Activated B cell treated with CpG ODN at 0.5 μM for 24 hours (primary cell): ENCODE measurements around the gene EXOC7. TPM values are rescaled to one million over a fixed set of nuclear protein-coding genes. Genes with fewer than 3 reads are reported as not detected.
"Not testable (repeated sequence)": the region's sequence is repeated elsewhere in the genome, so short reads cannot be mapped to it uniquely, and the experiment has no call there.

Experiments used
- ATAC-seq: fragments of 200-7000 bp; cut with Tn5 transposase; one replicate; pipeline ENCODE4 v1.10.0; 2021; ENCODE audit warnings: low read depth, mild to moderate bottlenecking, moderate library complexity
- CTCF ChIA-PET: fragments of 350-600 bp; sonication (Branson Sonifier 250); formaldehyde crosslinking; loops from one replicate; lab custom pipeline; 2021; ENCODE audit warnings: antibody characterized with exemption; lab: Charles Lee
- POLR2A ChIA-PET: fragments of 350-600 bp; sonication (Branson Sonifier 250); formaldehyde crosslinking; loops from one replicate; lab custom pipeline; 2021; ENCODE audit warnings: antibody characterized with exemption; lab: Charles Lee
- DNase-seq: peaks from one replicate; pipeline ENCODE4 v3.0.0; 2022
- H3K27ac Mint-ChIP-seq: one replicate; pipeline ENCODE4 v1.8.0; 2020; ENCODE audit warnings: mixed read lengths
- H3K27me3 Mint-ChIP-seq: one replicate; pipeline ENCODE4 v1.8.0; 2021; ENCODE audit warnings: mixed read lengths
- H3K36me3 Mint-ChIP-seq: one replicate; pipeline ENCODE4 v1.8.0; 2021; ENCODE audit warnings: low read depth, mixed read lengths
- H3K4me1 Mint-ChIP-seq: one replicate; pipeline ENCODE4 v1.8.0; 2021; ENCODE audit warnings: mixed read lengths
- H3K4me3 Mint-ChIP-seq: one replicate; pipeline ENCODE4 v1.8.0; 2020; ENCODE audit warnings: mild to moderate bottlenecking, mixed read lengths
- H3K9me3 Mint-ChIP-seq: one replicate; pipeline ENCODE4 v1.8.0; 2020; ENCODE audit warnings: mixed read lengths
- CTCF ChIP-seq: fragments of 200-600 bp; IDR thresholded peaks from one replicate; pipeline ENCODE4 v1.8.0; 2022; ENCODE audit warnings: antibody characterized with exemption, mild to moderate bottlenecking
- intact Hi-C: fragments of 100-400 bp; cut with micrococcal nuclease; formaldehyde crosslinking; loops from one replicate; pipeline ENCODE4 v1.15.1; 2024
- total RNA-seq: library from RNA; stranded (reverse); gene quantifications from 2 replicates; pipeline ENCODE4 v1.2.3, GENCODE V29; 2022

The EXOC7 gene
- total RNA-seq, 1 donor from 2014 or later, result 146 TPM

GRCh38 chr17:76072148-76072858 lies 31.3 kb downstream of the EXOC7 start, which contains the start of gene SRP68:
Gene SRP68, minus strand, starts transcription at chr17:76072517. Its CDS starts 26 bp downstream, at chr17:76072491.
- DNase-seq, result peak; percentile 79
- Mint-ChIP-seq H3K27ac (peak within 1 kb of the TSS; percentile 90), H3K4me3 (peak within 1 kb of the TSS; percentile 94), H3K27me3 (peaks cover 26% of the 10 kb centered on the region), H3K9me3 (no peaks in the 10 kb centered on the region), H3K36me3 (peaks cover 22% of the 10 kb centered on the region), H3K4me1 (peaks cover 45% of the 10 kb centered on the region)
- intact Hi-C loops, result loop anchor here (1.0 to 5.0 kb wide), 3 partner anchors 31 to 310 kb away; partner anchors contain the start of genes EXOC7, MRPL38 and SPHK1
- TF ChIP-seq CTCF, result no peak
- CTCF ChIA-PET, result interaction anchor here (0.6 kb wide), 1 partner anchor 301 kb away, joined by 3 read pairs; no protein-coding TSS in a partner anchor
- POLR2A ChIA-PET, result interaction anchor here (0.5 to 1.4 kb wide), 11 partner anchors 9 to 456 kb away, joined by 3 to 9 read pairs (median 4); partner anchors contain the start of genes EXOC7, PRPSAP1 and UBALD2
- ATAC-seq, result peak; percentile 92

GRCh38 chr17:76071531-76072147 lies 31.9 kb downstream of the EXOC7 start:
- Mint-ChIP-seq H3K27me3 (peaks cover 20% of the 10 kb centered on the region), H3K4me3 (peak overlapping the region; percentile 94), H3K4me1 (peaks cover 38% of the 10 kb centered on the region), H3K9me3 (no peaks in the 10 kb centered on the region), H3K27ac (peak overlapping the region; percentile 90), H3K36me3 (peaks cover 28% of the 10 kb centered on the region)
- TF ChIP-seq CTCF, result no peak
- intact Hi-C loops, result loop anchor here (1.0 to 5.0 kb wide), 3 partner anchors 32 to 311 kb away; partner anchors contain the start of genes EXOC7, MRPL38 and SPHK1
- ATAC-seq (no peak), DNase-seq (no peak)
- ChIA-PET CTCF (interaction anchor here (0.6 to 1.4 kb wide), 2 partner anchors 208 to 302 kb away, joined by 3 read pairs; no protein-coding TSS in a partner anchor), POLR2A (interaction anchor here (0.5 to 2.0 kb wide), 10 partner anchors 32 to 457 kb away, joined by 3 to 9 read pairs (median 4); partner anchors contain the start of genes EXOC7, PRPSAP1 and UBALD2)

GRCh38 chr17:76065775-76066174 lies 37.8 kb downstream of the EXOC7 start:
- POLR2A ChIA-PET, result no interaction called here

GRCh38 chr17:76063875-76064546 lies 39.6 kb downstream of the EXOC7 start:
- no peak for TF ChIP-seq CTCF
- intact Hi-C loops, result no loop called here
- Mint-ChIP-seq H3K27me3 (no peaks in the 10 kb centered on the region), H3K36me3 (peaks cover 81% of the 10 kb centered on the region), H3K4me1 (peaks cover 10% of the 10 kb centered on the region), H3K4me3 (no peak overlapping the region), H3K9me3 (no peaks in the 10 kb centered on the region), H3K27ac (peak overlapping the region; percentile 72)
- no peak for DNase-seq
- peak; percentile 42 for ATAC-seq
- ChIA-PET POLR2A (interaction anchor here (0.6 to 0.9 kb wide), 2 partner anchors 8 to 28 kb away, joined by 3 to 4 read pairs; partner anchors contain the start of gene SRP68), CTCF (interaction anchor here (0.5 kb wide), 1 partner anchor 41 kb away, joined by 3 read pairs; no protein-coding TSS in a partner anchor)

More at GRCh38 chr17:76065775-76066174, 37.8 kb downstream of the EXOC7 start:
- no peaks in the 10 kb centered on the region for H3K27me3 Mint-ChIP-seq
- no peak for DNase-seq
- H3K4me3 Mint-ChIP-seq, result no peak overlapping the region
- peaks cover 16% of the 10 kb centered on the region for H3K4me1 Mint-ChIP-seq
- no peak overlapping the region for H3K27ac Mint-ChIP-seq
- intact Hi-C loops, result no loop called here
- no peak for TF ChIP-seq CTCF
- no peaks in the 10 kb centered on the region for H3K9me3 Mint-ChIP-seq
- peaks cover 73% of the 10 kb centered on the region for H3K36me3 Mint-ChIP-seq
- no peak for ATAC-seq
- CTCF ChIA-PET, result interaction anchor here (0.8 to 1.0 kb wide), 2 partner anchors 214 to 301 kb away, joined by 3 read pairs; partner anchors contain the start of gene GALK1

GRCh38 chr17:76058264-76058663 lies 45.3 kb downstream of the EXOC7 start:
- ATAC-seq, H3K9me3 Mint-ChIP-seq, DNase-seq, H3K4me1 Mint-ChIP-seq, CTCF ChIA-PET, intact Hi-C loops, H3K27me3 Mint-ChIP-seq, POLR2A ChIA-PET, H3K27ac Mint-ChIP-seq, H3K4me3 Mint-ChIP-seq: not testable (repeated sequence)
- H3K36me3 Mint-ChIP-seq, result peaks cover 73% of the 10 kb centered on the region
